Endothelial cell of umbilical vein (primary cell): ENCODE results near the gene PPFIA2. TPM values are rescaled to one million over a fixed set of nuclear protein-coding genes. Genes with fewer than 3 reads are reported as not detected.

ENCODE experiments used
- BruUV-seq: library from RNA; stranded (reverse); fragments of 400-500 nt; replicated peaks from 2 replicates; lab custom pipeline; 2021; lab: Mats Ljungman, UMichigan
- CTCF ChIA-PET: fragments of 300-600, 350-600 bp; sonication (Branson Sonifier 250); formaldehyde crosslinking; loops from one replicate; lab custom pipeline; 2021; ENCODE audit warnings: antibody characterized with exemption, inconsistent platforms; lab: Charles Lee
- POLR2A ChIA-PET: fragments of 300-600, 350-600 bp; sonication (Branson Sonifier 250); formaldehyde crosslinking; loops from one replicate; lab custom pipeline; 2021; ENCODE audit warnings: antibody characterized with exemption, inconsistent platforms; lab: Charles Lee
- DNase-seq: peaks from one replicate; pipeline ENCODE4 v3.0.0-alpha.2; 2011; ENCODE audit warnings: low read depth, low spot score
- FAIRE-seq: peaks from 2 replicates; lab custom pipeline; 2011; peaks lifted over from hg19 to GRCh38; lab: Jason Lieb, UNC
- H2AFZ ChIP-seq: 2 replicates; pipeline ENCODE4 v1.6.0; 2012; ENCODE audit warnings: low read depth, low read length, control low read depth, inconsistent platforms
- H3K27ac ChIP-seq: 2 replicates; pipeline ENCODE4 v1.5.1; 2011; ENCODE audit warnings: low read depth, mild to moderate bottlenecking, control low read depth, low read length, moderate library complexity; ENCODE audit not compliant: insufficient read depth
- H3K27me3 ChIP-seq, 2 experiments: 2 replicates each; pipeline versions ENCODE4 v1.6.0 to v1.6.1; 2011; ENCODE audit warnings: low read length in 2 of 2, mixed read lengths in 1 of 2; ENCODE audit not compliant: control insufficient read depth in 2 of 2, insufficient read depth in 2 of 2
- H3K36me3 ChIP-seq, 2 experiments: 2 replicates in 1 of 2; 3 replicates in 1 of 2; pipeline ENCODE4 v1.5.1; 2011; ENCODE audit warnings: low read length in 2 of 2, mild to moderate bottlenecking in 1 of 2, moderate library complexity in 1 of 2; ENCODE audit not compliant: control insufficient read depth in 2 of 2, insufficient read depth in 2 of 2; ENCODE audit errors: extremely low read depth in 1 of 2
- H3K4me1 ChIP-seq: 3 replicates; pipeline ENCODE4 v1.5.1; 2011; ENCODE audit warnings: mild to moderate bottlenecking, low read length; ENCODE audit not compliant: control insufficient read depth, insufficient read depth; ENCODE audit errors: extremely low read depth
- H3K4me2 ChIP-seq: 2 replicates; pipeline ENCODE4 v1.6.1; 2011; ENCODE audit warnings: low read length, control low read depth, mixed read lengths; ENCODE audit not compliant: insufficient read depth
- H3K4me3 ChIP-seq, 3 experiments: fragments of 200-600 bp in 1 of 3; sonication (generic), shearing (Covaris generic) in 1 of 3; replicated peaks in 1 of 3; 2 replicates each; pipeline ENCODE4 v1.5.1; 2011 to 2016; ENCODE audit warnings: control low read depth in 3 of 3, low read length in 3 of 3, mild to moderate bottlenecking in 2 of 3, inconsistent platforms in 1 of 3, low read depth in 1 of 3, moderate library complexity in 1 of 3; ENCODE audit not compliant: insufficient read depth in 1 of 3
- H3K79me2 ChIP-seq: 2 replicates; pipeline ENCODE4 v1.6.0; 2012; ENCODE audit warnings: low read length, inconsistent platforms; ENCODE audit not compliant: control insufficient read depth, insufficient read depth
- H3K9ac ChIP-seq: replicated peaks from 2 replicates; pipeline ENCODE3; 2011; ENCODE audit warnings: low read length, control low read depth; ENCODE audit not compliant: insufficient read depth; ENCODE audit errors: extremely low read depth
- H3K9me1 ChIP-seq: replicated peaks from 3 replicates; pipeline ENCODE4 v1.6.0; 2011; ENCODE audit warnings: mild to moderate bottlenecking, low read length; ENCODE audit not compliant: control insufficient read depth, insufficient read depth; ENCODE audit errors: extremely low read depth
- H3K9me3 ChIP-seq: replicated peaks from 2 replicates; pipeline ENCODE4 v1.5.1; 2012; ENCODE audit warnings: low read length, inconsistent platforms; ENCODE audit not compliant: control insufficient read depth, insufficient read depth
- H4K20me1 ChIP-seq: replicated peaks from 2 replicates; pipeline ENCODE3; 2011; ENCODE audit warnings: mild to moderate bottlenecking, low read length; ENCODE audit not compliant: control insufficient read depth, insufficient read depth; ENCODE audit errors: extremely low read depth
- EZH2 ChIP-seq: IDR thresholded peaks from 2 replicates; pipeline ENCODE4 v1.6.1; 2012; ENCODE audit warnings: borderline replicate concordance, low read depth, mild to moderate bottlenecking, moderate library complexity, low read length, inconsistent platforms; ENCODE audit not compliant: severe bottlenecking
- FOS ChIP-seq: IDR thresholded peaks from 2 replicates; pipeline ENCODE4 v1.6.1; 2011; ENCODE audit warnings: mild to moderate bottlenecking, low read length, moderate library complexity, borderline replicate concordance; ENCODE audit not compliant: insufficient read depth
- GATA2 ChIP-seq: IDR thresholded peaks from 2 replicates; pipeline ENCODE4 v1.7.0; 2011; ENCODE audit warnings: low read depth, mild to moderate bottlenecking, moderate library complexity, mixed read lengths, low read length; ENCODE audit not compliant: insufficient read length, insufficient read depth
- JUN ChIP-seq: IDR thresholded peaks from 2 replicates; pipeline ENCODE4 v1.6.1; 2011; ENCODE audit warnings: borderline replicate concordance, low read depth; ENCODE audit not compliant: insufficient read length, insufficient read depth
- MAX ChIP-seq: IDR thresholded peaks from 2 replicates; pipeline ENCODE4 v1.6.1; 2011; ENCODE audit not compliant: insufficient read depth, insufficient read length
- MYC ChIP-seq: IDR thresholded peaks from one replicate; pipeline ENCODE4 v1.6.1; 2011; ENCODE audit warnings: mild to moderate bottlenecking, low read depth, low read length
- POLR2A ChIP-seq: IDR thresholded peaks from 2 replicates; pipeline ENCODE4 v1.6.1; 2012; ENCODE audit warnings: low read depth, mild to moderate bottlenecking, control low read depth, low read length
- POLR2AphosphoS5 ChIP-seq: IDR thresholded peaks from 2 replicates; pipeline ENCODE4 v1.6.1; 2012; ENCODE audit warnings: low read depth, mild to moderate bottlenecking, control low read depth, low read length, moderate library complexity; ENCODE audit not compliant: insufficient read depth
- dilution Hi-C: fragments of 300-500 bp; cut with MboI; formaldehyde crosslinking; loops from one replicate; pipeline ENCODE4 v1.15.0; 2019; ENCODE audit warnings: low sequenced_read_pairs; ENCODE audit not compliant: extremely low pct_ligation_motif_present
- intact Hi-C: fragments of 100-400 bp; cut with micrococcal nuclease; formaldehyde crosslinking; loops from one replicate; pipeline ENCODE4 v1.10.0; 2022
- polyA plus RNA-seq, 4 experiments: library from polyadenylated mRNA; depleted of rRNA in 3 of 4; stranded (reverse) in 3 of 4; unstranded in 1 of 4; fragments of >200 nt; gene quantifications; 2 replicates each; pipeline versions ENCODE4 v1.2.1 to v1.2.3, GENCODE V29; 2011 to 2012; ENCODE audit warnings: missing spikeins in 1 of 4
- total RNA-seq: library from RNA; stranded (reverse); gene quantifications from 2 replicates; pipeline ENCODE4 v1.2.3, GENCODE V29; 2021
- TF ChIP-seq, protein P1 (sequence below), 2 donors: IDR thresholded peaks; 1 replicate in 1 of 2; 2 replicates in 1 of 2; pipeline ENCODE4 v1.5.1; 2011; ENCODE audit warnings: low read length in 2 of 2, mild to moderate bottlenecking in 2 of 2, moderate library complexity in 2 of 2, control low read depth in 1 of 2, inconsistent platforms in 1 of 2, low read depth in 1 of 2; ENCODE audit not compliant: insufficient read depth in 1 of 2; ENCODE audit errors: extremely low read depth in 1 of 2

Gene PPFIA2
- total and polyA plus RNA-seq, 2 donors (not counting 3 experiments of a cell fraction or from before 2014, with no cell fraction given), result not detected

GRCh38 chr12:81723361-81723760 lies 35.8 kb downstream of the PPFIA2 start:
- dilution Hi-C loops, result no loop called here
- TF ChIP-seq MYC (no peak), EZH2 (no peak), POLR2AphosphoS5 (no peak), POLR2A (no peak), GATA2 (no peak), MAX (no peak), FOS (no peak), JUN (no peak)
- TF ChIP-seq, protein P1, sequence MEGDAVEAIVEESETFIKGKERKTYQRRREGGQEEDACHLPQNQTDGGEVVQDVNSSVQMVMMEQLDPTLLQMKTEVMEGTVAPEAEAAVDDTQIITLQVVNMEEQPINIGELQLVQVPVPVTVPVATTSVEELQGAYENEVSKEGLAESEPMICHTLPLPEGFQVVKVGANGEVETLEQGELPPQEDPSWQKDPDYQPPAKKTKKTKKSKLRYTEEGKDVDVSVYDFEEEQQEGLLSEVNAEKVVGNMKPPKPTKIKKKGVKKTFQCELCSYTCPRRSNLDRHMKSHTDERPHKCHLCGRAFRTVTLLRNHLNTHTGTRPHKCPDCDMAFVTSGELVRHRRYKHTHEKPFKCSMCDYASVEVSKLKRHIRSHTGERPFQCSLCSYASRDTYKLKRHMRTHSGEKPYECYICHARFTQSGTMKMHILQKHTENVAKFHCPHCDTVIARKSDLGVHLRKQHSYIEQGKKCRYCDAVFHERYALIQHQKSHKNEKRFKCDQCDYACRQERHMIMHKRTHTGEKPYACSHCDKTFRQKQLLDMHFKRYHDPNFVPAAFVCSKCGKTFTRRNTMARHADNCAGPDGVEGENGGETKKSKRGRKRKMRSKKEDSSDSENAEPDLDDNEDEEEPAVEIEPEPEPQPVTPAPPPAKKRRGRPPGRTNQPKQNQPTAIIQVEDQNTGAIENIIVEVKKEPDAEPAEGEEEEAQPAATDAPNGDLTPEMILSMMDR (IDR thresholded peaks at IDR 0.05; ENCODE audit: extremely low read depth in 1 of 2, insufficient read depth in 1 of 2, low read depth in 1 of 2, low read length in 2 of 2), result no peak
- Histone ChIP-seq H3K27me3 (no peaks in the 10 kb centered on the region), H3K4me3 (no peak overlapping the region), H3K36me3 (no peaks in the 10 kb centered on the region), H3K9me3 (no peaks in the 10 kb centered on the region), H4K20me1 (no peaks in the 10 kb centered on the region), H3K9me1 (no peaks in the 10 kb centered on the region), H3K4me2 (no peak overlapping the region), H2AFZ (no peak overlapping the region), H3K79me2 (no peaks in the 10 kb centered on the region), H3K9ac (no peak overlapping the region), H3K27ac (no peak overlapping the region), H3K4me1 (no peaks in the 10 kb centered on the region)
- BruUV-seq, result no TSS peak
- ChIA-PET POLR2A (no interaction called here), CTCF (no interaction called here)
- FAIRE-seq (no peak), DNase-seq (no peak)
- intact Hi-C loops, result no loop called here
